PC-3 (cell line): Measurements from ENCODE around the gene IL16. TPM values are rescaled to one million over a fixed set of nuclear protein-coding genes. Genes with fewer than 3 reads are reported as not detected.

ENCODE experiments used
- ATAC-seq: fragments of 200-7000 bp; cut with Tn5 transposase; 2 replicates; pipeline ENCODE4 v1.9.1; 2020; ENCODE audit warnings: mild to moderate bottlenecking, moderate library complexity
- BruUV-seq: library from RNA; stranded (reverse); fragments of 400-500 nt; replicated peaks from 2 replicates; lab custom pipeline; 2021; lab: Mats Ljungman, UMichigan
- CTCF ChIA-PET: fragments of 300-600 bp; sonication (Branson Sonifier 250); formaldehyde crosslinking; loops from one replicate; lab custom pipeline; 2022; ENCODE audit warnings: antibody characterized with exemption; lab: Charles Lee
- POLR2A ChIA-PET: fragments of 300-600 bp; sonication (Branson Sonifier 250); formaldehyde crosslinking; loops from one replicate; lab custom pipeline; 2022; ENCODE audit warnings: antibody characterized with exemption; ENCODE audit not compliant: unreplicated experiment; lab: Charles Lee
- DNase-seq: peaks from one replicate; pipeline ENCODE4 v3.0.0-alpha.2; 2015
- H2AFZ ChIP-seq: fragments of 300-600 bp; sonication (generic); 2 replicates; pipeline ENCODE4 v1.6.0; 2016; ENCODE audit warnings: antibody characterized with exemption, low read length
- H3F3A ChIP-seq: fragments of 300-600 bp; sonication (generic); one replicate; pipeline ENCODE4 v1.6.0; 2017; ENCODE audit warnings: antibody characterized with exemption, low read length, control low read depth, mild to moderate bottlenecking; ENCODE audit not compliant: unreplicated experiment
- H3K27ac ChIP-seq: fragments of 300-600 bp; sonication (generic); 2 replicates; pipeline ENCODE4 v1.5.1; 2016; ENCODE audit warnings: mild to moderate bottlenecking, low read length
- H3K27me3 ChIP-seq: fragments of 300-600 bp; sonication (generic); 2 replicates; pipeline ENCODE4 v1.6.1; 2016; ENCODE audit warnings: low read length, mixed read lengths
- H3K36me3 ChIP-seq: fragments of 300-600 bp; sonication (generic); 2 replicates; pipeline ENCODE4 v1.6.1; 2016; ENCODE audit warnings: low read depth, mixed run types, low read length, mixed read lengths
- H3K4me1 ChIP-seq: fragments of 300-600 bp; sonication (generic); 2 replicates; pipeline ENCODE4 v1.5.1; 2016; ENCODE audit warnings: low read length; ENCODE audit not compliant: insufficient read depth
- H3K4me2 ChIP-seq: fragments of 300-600 bp; sonication (generic); 2 replicates; pipeline ENCODE4 v1.6.0; 2016; ENCODE audit warnings: low read length
- H3K4me3 ChIP-seq: fragments of 300-600 bp; sonication (generic); 2 replicates; pipeline ENCODE4 v1.5.1; 2016; ENCODE audit warnings: mild to moderate bottlenecking, low read length, mixed read lengths
- H3K79me2 ChIP-seq: fragments of 300-600 bp; sonication (generic); 2 replicates; pipeline ENCODE4 v1.6.1; 2017; ENCODE audit warnings: low read length, mixed read lengths
- H3K9ac ChIP-seq: fragments of 300-600 bp; sonication (generic); 2 replicates; pipeline ENCODE4 v1.6.0; 2016; ENCODE audit warnings: mild to moderate bottlenecking, low read length
- H3K9me2 ChIP-seq: fragments of 300-600 bp; sonication (generic); replicated peaks from 2 replicates; pipeline ENCODE4 v1.6.1; 2016; ENCODE audit warnings: mixed run types, low read length, mixed read lengths
- H3K9me3 ChIP-seq: fragments of 300-600 bp; sonication (generic); 2 replicates; pipeline ENCODE4 v1.6.1; 2016; ENCODE audit warnings: low read length, mixed read lengths
- H4K20me1 ChIP-seq: fragments of 300-600 bp; sonication (generic); 2 replicates; pipeline ENCODE4 v1.6.1; 2016; ENCODE audit warnings: low read length, mixed read lengths
- EZH2 ChIP-seq: fragments of 300-600 bp; sonication (generic); IDR thresholded peaks from one replicate; pipeline ENCODE4 v1.6.1; 2017; ENCODE audit warnings: antibody characterized with exemption, mild to moderate bottlenecking, low read length; ENCODE audit not compliant: unreplicated experiment
- EZH2phosphoT487 ChIP-seq: fragments of 300-600 bp; sonication (generic); IDR thresholded peaks from 2 replicates; pipeline ENCODE4 v1.6.1; 2018; ENCODE audit warnings: mild to moderate bottlenecking, antibody characterized with exemption, low read length, borderline replicate concordance
- intact Hi-C: fragments of 100-400 bp; cut with micrococcal nuclease; formaldehyde crosslinking; loops from 2 replicates; pipeline ENCODE4 v1.9.0; 2023
- total RNA-seq: library from RNA; depleted of rRNA; stranded (reverse); fragments of >200 nt; gene quantifications from 2 replicates; pipeline ENCODE4 v1.2.3, GENCODE V29; 2014; rRNA removed
- TF ChIP-seq, protein P1 (sequence below): fragments of 300-600 bp; sonication (generic); conservative IDR thresholded peaks from 2 replicates; pipeline ENCODE4 v1.5.1; 2017; ENCODE audit warnings: antibody characterized with exemption, low read depth, mild to moderate bottlenecking, low read length

Gene IL16
- total RNA-seq, 1 experiment from 2014 or later = 0.04 TPM

DNA sequence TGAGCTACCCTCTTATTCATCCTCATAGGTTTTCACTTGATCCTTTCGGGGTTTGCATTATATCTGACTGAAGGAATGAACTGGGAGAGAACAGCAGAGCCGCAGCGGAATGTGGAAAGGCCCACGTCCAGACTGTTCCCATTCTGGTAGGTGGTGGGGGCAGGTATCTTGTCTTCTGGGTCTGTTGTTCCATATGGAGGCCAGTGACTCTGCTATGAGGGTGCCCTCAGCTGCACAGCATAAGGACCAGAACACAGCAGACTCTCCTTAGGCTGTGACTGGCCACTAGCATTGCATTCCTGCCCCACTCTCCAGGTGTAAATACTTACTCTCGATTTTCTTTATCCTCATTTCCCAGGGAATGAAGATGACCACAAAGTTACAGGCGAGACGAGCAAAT is 165.2 kb downstream of the IL16 start:
- peaks cover 13% of the 10 kb centered on the region; the same call in 1 of the 2 replicates for H3K27me3 ChIP-seq
- H3K9me2 ChIP-seq = no peaks in the 10 kb centered on the region
- H3K4me2 ChIP-seq = no peak overlapping the region
- intact Hi-C loops = no loop called here
- BruUV-seq = no TSS peak
- H3F3A ChIP-seq = no peaks in the 10 kb centered on the region
- H3K9ac ChIP-seq = no peak overlapping the region
- ChIA-PET POLR2A (no interaction called here), CTCF (no interaction called here)
- no peaks in the 10 kb centered on the region for H4K20me1 ChIP-seq
- H3K27ac ChIP-seq = no peak overlapping the region
- no peak overlapping the region for H3K4me3 ChIP-seq
- H3K36me3 ChIP-seq = no peaks in the 10 kb centered on the region
- no peaks in the 10 kb centered on the region for H3K79me2 ChIP-seq
- no peak for ATAC-seq
- no peaks in the 10 kb centered on the region for H3K9me3 ChIP-seq
- no peaks in the 10 kb centered on the region for H3K4me1 ChIP-seq
- no peak for DNase-seq
- H2AFZ ChIP-seq = no peak overlapping the region
- TF ChIP-seq EZH2 = no peak
- TF ChIP-seq EZH2phosphoT487 = no peak
- TF ChIP-seq, protein P1, sequence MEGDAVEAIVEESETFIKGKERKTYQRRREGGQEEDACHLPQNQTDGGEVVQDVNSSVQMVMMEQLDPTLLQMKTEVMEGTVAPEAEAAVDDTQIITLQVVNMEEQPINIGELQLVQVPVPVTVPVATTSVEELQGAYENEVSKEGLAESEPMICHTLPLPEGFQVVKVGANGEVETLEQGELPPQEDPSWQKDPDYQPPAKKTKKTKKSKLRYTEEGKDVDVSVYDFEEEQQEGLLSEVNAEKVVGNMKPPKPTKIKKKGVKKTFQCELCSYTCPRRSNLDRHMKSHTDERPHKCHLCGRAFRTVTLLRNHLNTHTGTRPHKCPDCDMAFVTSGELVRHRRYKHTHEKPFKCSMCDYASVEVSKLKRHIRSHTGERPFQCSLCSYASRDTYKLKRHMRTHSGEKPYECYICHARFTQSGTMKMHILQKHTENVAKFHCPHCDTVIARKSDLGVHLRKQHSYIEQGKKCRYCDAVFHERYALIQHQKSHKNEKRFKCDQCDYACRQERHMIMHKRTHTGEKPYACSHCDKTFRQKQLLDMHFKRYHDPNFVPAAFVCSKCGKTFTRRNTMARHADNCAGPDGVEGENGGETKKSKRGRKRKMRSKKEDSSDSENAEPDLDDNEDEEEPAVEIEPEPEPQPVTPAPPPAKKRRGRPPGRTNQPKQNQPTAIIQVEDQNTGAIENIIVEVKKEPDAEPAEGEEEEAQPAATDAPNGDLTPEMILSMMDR = no peak

- Histone ChIP-seq H3K9ac (no peak overlapping the region), H3F3A (no peaks in the 10 kb centered on the region), H3K27ac (no peak overlapping the region), H3K9me2 (no peaks in the 10 kb centered on the region), H3K36me3 (no peaks in the 10 kb centered on the region), H3K4me2 (no peak overlapping the region), H2AFZ (no peak overlapping the region), H4K20me1 (no peaks in the 10 kb centered on the region), H3K27me3 (peaks cover 13% of the 10 kb centered on the region; the same call in 1 of the 2 replicates), H3K4me3 (no peak overlapping the region), H3K4me1 (no peaks in the 10 kb centered on the region), H3K79me2 (no peaks in the 10 kb centered on the region), H3K9me3 (no peaks in the 10 kb centered on the region)
- TF ChIP-seq, protein P1 = no peak
- TF ChIP-seq EZH2phosphoT487 (no peak), EZH2 (no peak)
- BruUV-seq = no TSS peak
- ChIA-PET POLR2A (no interaction called here), CTCF (no interaction called here)
- intact Hi-C loops = no loop called here
- no peak for ATAC-seq
- peak; percentile 19 for DNase-seq
Observed at GRCh38 chr15:81362790-81363189, 166.1 kb downstream of the IL16 start.

DNA sequence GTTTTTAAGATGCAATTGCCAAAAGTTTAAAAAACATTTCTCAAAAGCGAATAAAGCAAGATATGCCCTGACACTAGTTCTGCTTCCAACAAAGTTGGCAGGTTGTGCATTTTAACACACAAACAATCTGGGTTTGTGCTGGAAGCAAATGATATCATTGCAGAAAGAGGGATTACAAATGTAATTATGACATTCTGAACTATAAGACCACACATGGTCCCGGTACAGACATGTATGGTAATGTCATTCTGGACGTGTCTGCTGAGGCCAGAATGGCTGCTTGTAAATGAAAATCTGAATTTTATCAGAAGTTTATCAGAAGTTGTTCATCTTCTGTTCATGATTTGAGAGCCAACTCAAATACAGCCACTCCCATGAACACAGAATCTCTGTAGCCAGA is 166.6 kb downstream of the IL16 start:
- no peak overlapping the region for H3K27ac ChIP-seq
- peaks cover 13% of the 10 kb centered on the region; the same call in 1 of the 2 replicates for H3K27me3 ChIP-seq
- CTCF ChIA-PET = no interaction called here
- DNase-seq (no peak), ATAC-seq (no peak)
- no peaks in the 10 kb centered on the region for H3K9me2 ChIP-seq
- no peaks in the 10 kb centered on the region for H3F3A ChIP-seq
- H3K36me3 ChIP-seq = no peaks in the 10 kb centered on the region
- intact Hi-C loops = no loop called here
- H4K20me1 ChIP-seq = no peaks in the 10 kb centered on the region
- H3K9me3 ChIP-seq = no peaks in the 10 kb centered on the region
- H3K4me1 ChIP-seq = no peaks in the 10 kb centered on the region
- no peak overlapping the region for H2AFZ ChIP-seq
- TF ChIP-seq EZH2phosphoT487 (no peak), EZH2 (no peak)
- TF ChIP-seq, protein P1 = no peak
- no peaks in the 10 kb centered on the region for H3K79me2 ChIP-seq
- H3K4me2 ChIP-seq = no peak overlapping the region
- POLR2A ChIA-PET = no interaction called here
- no TSS peak for BruUV-seq
- no peak overlapping the region for H3K4me3 ChIP-seq
- no peak overlapping the region for H3K9ac ChIP-seq

Other genes with a start within 250 kb of the IL16 start
- gene MESD, start 207.1 kb upstream of the IL16 start, total RNA-seq = 21.1 and 21.2 TPM in 2 replicates
- 17.8 and 29.9 TPM in 2 replicates for gene TLNRD1, start 196.0 kb upstream of the IL16 start, total RNA-seq
- 0.52 and 0.55 TPM in 2 replicates for gene CFAP161, start 62.6 kb upstream of the IL16 start, total RNA-seq
- gene STARD5, start 127.3 kb downstream of the IL16 start, total RNA-seq = 3.3 and 5.9 TPM in 2 replicates
- gene TMC3, start 177.3 kb downstream of the IL16 start, total RNA-seq = not detected in 2 replicates